ENCODE data around the gene IFT81.

IFT81 gene

GRCh38 chr12:110107369-110108281 lies 16.5 kb upstream of the IFT81 start:
- DNase-seq (ENCODE audit: low spot score), result no peak
- TF ChIP-seq CTCF (IDR thresholded peaks at IDR 0.05; ENCODE audit: borderline replicate concordance, control extremely low read depth, extremely low read depth, insufficient read depth, missing control alignments), result no peak
- in situ Hi-C loops (cut with MboI; ENCODE audit: low sequenced_read_pairs, unreplicated experiment), result loop anchor here (10.0 kb wide), 2 partner anchors 147 to 317 kb away; no protein-coding TSS in a partner anchor

- no peak for TF ChIP-seq CTCF (IDR thresholded peaks at IDR 0.05; ENCODE audit: borderline replicate concordance, control extremely low read depth, extremely low read depth, insufficient read depth, missing control alignments)
- no peak for DNase-seq (ENCODE audit: low spot score)
- in situ Hi-C loops (cut with MboI; ENCODE audit: low sequenced_read_pairs, unreplicated experiment), result loop anchor here (10.0 kb wide), 2 partner anchors 146 to 316 kb away; no protein-coding TSS in a partner anchor
Observed at GRCh38 chr12:110108309-110109036, 15.7 kb upstream of the IFT81 start.

- no peak for DNase-seq (ENCODE audit: low spot score)
- TF ChIP-seq CTCF (IDR thresholded peaks at IDR 0.05; ENCODE audit: borderline replicate concordance, control extremely low read depth, extremely low read depth, insufficient read depth, missing control alignments), result no peak
Observed at GRCh38 chr12:110109037-110109836, 14.9 kb upstream of the IFT81 start.

GRCh38 chr12:110109837-110110535 lies 14.2 kb upstream of the IFT81 start:
- no peak for TF ChIP-seq CTCF (IDR thresholded peaks at IDR 0.05; ENCODE audit: borderline replicate concordance, control extremely low read depth, extremely low read depth, insufficient read depth, missing control alignments)
- in situ Hi-C loops (cut with MboI; ENCODE audit: low sequenced_read_pairs, unreplicated experiment), result loop anchor here (10.0 kb wide), 2 partner anchors 145 to 315 kb away; no protein-coding TSS in a partner anchor
- no peak for DNase-seq (ENCODE audit: low spot score)

More at GRCh38 chr12:110109037-110109836, 14.9 kb upstream of the IFT81 start:
- in situ Hi-C loops (cut with MboI; ENCODE audit: low sequenced_read_pairs, unreplicated experiment), result loop anchor here (10.0 kb wide), 2 partner anchors 146 to 316 kb away; no protein-coding TSS in a partner anchor

- in situ Hi-C loops (cut with MboI; ENCODE audit: low sequenced_read_pairs, unreplicated experiment), result no loop called here
- no peak for DNase-seq (ENCODE audit: low spot score)
- TF ChIP-seq CTCF (IDR thresholded peaks at IDR 0.05; ENCODE audit: borderline replicate concordance, control extremely low read depth, extremely low read depth, insufficient read depth, missing control alignments), result no peak
Observed at GRCh38 chr12:110111476-110112334, 12.5 kb upstream of the IFT81 start.
